SK-N-DZ (cell line): Measurements from ENCODE around the gene MBD6.
"Not testable (repeated sequence)": the region's sequence is repeated elsewhere in the genome, so short reads cannot be mapped to it uniquely, and the experiment has no call there.

Source experiments
- DNase-seq: peaks from one replicate; pipeline ENCODE4 v3.0.0-alpha.2; 2015; ENCODE audit warnings: low spot score

MBD6 gene

DNA sequence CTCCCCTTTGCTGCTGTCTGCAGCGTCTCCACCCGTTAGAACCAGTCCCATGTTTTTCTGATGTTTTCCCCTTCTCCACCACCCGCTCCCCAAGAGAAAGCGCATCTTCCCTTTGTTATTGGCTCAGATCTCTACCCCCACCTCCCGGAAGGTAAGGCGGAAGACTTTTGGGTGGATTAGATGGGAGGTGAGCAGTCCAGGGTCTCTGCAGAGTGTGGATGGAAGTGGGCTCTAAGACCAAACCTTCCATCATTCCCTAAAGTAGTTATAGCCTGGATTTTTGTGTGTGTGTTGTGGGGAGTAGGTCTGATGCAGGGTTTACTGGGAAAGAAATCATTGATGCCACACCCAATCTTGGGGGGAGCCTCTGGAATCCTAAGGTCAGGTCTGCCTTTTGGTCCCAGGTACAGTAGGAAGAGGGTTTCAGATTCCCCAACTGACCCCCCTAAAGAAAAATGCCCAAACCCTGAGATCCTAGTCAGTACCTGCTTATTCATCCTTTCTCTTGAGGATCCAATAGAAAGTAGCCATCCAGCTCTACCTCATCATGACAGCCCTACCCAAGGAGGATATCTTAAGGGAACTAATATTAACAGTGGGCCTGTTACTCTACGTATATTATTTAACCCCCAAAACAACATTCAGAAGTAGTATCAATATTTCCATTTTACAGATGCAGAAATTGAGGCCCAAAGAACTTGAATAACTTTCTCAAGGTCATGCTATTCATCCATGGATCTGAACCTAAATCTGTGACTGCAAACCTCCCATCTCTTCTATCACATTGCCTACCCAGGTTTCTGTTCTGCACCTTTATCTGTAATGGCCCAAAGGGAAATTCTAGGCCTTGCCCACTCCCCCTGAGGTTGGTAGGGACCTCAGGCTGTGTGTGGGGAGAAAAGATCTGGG, 28.3 kb downstream of the MBD6 start:
- no peak for DNase-seq

DNA sequence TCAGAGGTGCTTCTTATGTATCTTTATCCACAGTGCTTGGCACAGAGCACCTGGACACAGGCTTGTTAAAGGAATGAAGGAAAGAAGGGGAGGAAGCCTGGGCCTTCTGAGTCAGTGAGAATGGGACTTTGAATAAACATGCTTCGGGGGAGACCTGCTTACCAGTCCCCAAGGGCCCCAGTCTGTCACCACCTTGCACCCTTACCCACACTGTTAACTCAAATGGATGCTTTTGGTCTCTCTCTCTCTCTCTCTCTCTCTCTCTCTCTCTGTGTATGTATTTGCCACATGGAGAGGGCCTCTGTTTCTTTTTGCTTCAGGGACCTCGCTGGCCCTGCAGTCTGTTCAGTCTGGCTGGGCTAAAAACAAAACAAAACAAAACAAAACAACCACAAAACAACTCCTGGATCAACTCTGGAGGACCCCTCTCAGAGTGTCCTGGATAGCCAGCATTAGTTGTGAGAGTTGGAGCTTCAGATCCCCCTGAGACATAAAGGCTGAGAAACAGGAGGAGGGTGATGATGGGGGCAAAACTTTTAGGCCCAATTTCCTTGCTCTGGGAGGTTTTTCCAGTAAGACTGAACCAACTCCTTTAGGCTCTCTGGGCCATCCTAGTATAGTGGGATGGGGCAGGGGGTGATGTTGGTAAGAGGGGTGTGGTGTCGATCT, 29.1 kb downstream of the MBD6 start:
- DNase-seq, result no peak

DNA sequence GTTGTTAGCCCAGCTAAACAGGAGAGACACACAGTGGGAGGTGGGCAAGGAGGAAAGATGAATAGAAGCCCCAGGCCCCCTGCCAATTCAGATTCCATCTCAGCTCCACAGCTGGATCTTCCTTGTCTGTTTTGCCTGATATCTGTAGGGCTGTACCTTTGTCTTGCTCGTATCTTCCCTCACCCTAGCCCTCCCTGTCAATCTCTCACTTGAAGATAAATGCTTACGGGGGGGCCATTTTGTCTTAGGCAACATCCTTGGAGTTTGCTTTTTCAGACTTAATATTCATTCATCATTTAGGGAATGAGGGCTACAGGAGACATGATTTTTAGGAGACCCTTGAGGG, 29.7 kb downstream of the MBD6 start:
- DNase-seq, result no peak

DNA sequence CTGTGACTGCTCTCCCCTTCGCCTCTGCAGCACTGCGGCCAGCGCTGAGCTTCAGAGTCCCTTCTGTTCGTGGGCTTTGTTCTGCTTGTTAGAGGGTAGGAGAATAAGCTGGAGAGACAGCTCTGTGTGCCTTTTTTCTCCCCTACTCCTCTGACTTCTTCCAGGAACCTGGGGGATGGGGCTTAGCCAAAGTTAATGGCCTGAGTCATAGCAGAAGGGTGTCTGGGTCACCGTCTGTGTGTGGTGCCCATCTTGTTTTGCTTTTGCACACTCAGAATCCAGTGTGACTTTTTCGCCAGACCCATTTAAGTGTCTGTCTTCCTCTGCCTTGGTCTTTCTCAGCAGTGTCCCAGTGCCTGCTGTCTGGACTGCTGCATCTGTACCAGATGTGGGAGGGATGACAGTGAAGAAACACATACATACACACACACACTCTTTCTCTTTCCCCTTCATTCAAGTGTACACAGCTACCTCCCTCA, 30.2 kb downstream of the MBD6 start:
- no peak for DNase-seq

DNA sequence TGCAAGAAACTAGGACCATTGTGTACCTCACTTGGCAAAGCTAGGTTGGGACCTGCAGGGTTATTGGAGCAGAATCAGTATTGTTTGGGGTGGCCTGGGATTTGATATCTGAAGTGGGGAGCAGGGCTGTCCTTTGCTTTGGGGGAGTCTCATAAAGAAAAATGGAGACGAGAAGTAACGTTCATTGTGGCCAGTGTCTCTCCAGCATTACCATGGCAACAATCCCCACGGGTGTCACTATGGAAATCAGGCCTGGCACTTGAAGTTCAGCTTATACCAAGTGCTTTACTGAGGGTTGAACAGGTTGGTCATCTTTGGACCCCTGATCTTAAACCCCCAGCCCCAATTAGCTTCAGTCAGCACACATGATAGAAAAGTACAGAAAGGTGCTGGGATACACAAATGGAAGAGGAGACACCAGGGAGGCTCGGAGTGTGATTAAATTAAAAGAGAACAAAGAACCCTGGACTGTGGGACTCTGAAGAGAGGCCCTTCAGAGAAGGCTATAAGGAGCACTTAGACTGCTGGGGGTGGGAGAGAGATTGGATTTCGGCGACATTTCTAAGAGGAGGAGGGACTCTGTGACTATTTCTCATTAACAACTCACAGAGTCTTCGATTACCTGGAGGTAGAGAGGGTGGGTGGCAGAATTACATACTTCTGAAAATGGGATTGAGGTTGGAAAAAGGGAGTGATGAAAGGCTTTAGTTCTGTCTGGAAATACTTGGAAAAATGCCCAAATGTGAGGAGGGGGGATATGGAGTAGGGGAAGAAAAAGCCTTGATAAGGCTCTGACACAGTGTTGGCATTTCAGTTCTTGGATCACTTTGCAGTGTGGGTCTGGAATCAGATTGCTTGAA, 30.9 kb downstream of the MBD6 start:
- no peak for DNase-seq

DNA sequence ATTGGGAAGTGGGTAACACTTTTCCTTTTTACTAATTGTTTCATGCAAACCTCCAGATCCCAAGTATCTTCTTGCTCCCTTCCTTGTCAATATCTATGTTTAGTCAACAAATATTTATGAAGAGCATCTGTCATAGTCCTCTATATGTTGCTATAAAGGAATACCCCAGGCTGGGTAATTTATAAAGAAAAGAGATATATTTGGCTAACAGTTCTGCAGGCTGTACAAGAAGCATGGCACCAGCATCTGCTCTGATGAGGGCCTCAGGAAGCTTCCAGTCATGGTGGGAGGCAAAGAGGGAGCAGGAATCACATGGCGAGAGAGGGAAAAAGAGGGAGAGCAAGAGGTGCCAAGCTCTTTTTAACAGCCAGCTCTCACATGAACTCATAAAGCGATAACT, 31.8 kb downstream of the MBD6 start:
- no peak for DNase-seq

DNA sequence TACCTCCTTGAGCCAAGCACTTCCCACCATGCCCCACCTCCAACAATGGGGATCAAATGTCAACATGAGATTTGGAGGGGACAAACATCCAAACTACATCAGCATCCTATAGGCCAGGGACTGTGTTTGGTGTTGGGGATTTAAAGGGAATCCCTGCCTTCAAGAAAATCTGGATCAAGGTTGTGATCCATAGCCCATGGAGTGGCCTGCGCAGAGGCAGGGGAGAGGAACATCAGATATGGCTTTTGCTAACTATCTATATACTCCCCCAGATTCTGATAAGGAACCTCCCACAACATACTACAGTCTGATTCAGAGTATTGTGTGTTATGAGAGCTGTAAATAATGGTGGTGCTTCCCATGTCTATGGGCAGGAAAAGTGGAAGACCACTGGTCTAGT, 32.3 kb downstream of the MBD6 start:
- DNase-seq, result no peak

DNA sequence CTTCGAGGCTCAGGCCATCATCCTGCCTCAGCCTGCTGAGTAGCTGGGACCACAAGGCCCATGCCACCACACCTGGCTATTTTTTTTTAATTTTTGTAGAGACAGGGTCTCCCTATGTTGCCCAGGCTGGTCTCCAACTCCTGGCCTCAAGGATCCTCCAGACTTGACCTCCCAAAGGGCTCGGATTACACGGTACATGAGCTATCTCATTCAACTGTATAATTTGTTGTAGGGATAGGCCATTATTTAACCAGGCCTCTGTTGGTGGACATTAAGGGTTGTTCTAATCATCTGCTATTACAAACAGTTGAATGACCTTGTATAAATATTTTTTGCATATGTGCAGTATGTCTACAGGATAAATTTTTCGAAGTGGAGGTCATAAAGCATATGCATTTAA, 36.2 kb downstream of the MBD6 start:
- no peak for DNase-seq

DNA sequence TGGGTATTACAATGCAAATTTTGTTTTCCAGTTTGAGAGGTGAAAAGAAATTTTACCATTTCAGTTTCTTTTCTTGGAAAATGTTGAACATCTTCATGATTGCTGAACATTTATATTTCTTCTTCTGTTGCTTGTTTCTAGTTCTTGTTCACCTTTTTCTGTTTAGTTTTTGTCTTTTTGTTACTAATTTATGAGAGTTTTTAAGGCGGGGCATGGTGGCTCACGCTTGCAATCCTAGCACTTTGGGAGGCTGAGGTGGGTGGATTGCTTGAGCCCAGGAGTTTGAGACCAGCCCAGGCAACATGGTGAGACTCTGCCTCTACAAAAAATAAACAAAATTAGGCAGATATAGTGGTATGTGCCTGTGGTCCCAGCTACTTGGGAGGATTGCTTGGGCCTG, 37.9 kb downstream of the MBD6 start:
- DNase-seq, result no peak

DNA sequence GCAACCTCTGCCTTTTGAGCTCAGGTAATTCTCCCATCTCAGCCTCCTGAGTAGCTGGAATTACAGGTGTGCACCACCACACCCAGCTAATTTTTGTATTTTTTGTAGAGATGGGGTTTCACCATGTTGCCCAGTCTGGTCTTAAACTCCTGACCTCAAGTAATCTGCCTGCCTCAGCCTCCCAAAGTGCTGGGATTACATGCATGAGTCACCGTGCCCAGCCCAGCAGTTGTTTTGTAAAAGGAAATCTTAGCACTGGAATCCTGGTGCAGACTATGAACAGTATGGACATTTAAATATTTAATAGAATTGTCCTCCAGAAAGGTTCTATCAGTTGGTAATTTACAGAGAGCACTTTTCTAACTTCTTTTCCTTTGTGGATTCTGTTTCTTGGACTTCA, 38.5 kb downstream of the MBD6 start:
- not testable (repeated sequence) for DNase-seq

DNA sequence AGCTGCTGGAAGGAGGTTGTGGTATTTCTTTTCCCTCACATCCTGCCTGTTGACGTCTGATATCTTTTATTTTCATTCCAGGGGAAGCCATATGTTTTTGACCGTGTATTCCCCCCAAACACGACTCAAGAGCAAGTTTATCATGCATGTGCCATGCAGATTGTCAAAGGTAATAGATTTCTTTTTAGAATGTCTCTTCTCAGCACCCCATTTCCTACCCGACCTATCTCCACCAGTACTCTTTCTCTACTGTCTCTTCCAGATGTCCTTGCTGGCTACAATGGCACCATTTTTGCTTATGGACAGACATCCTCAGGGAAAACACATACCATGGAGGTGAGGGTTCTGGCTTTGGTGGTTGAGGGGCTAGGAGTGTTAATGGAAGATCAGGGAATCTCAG, 40.7 kb downstream of the MBD6 start:
- no peak for DNase-seq

DNA sequence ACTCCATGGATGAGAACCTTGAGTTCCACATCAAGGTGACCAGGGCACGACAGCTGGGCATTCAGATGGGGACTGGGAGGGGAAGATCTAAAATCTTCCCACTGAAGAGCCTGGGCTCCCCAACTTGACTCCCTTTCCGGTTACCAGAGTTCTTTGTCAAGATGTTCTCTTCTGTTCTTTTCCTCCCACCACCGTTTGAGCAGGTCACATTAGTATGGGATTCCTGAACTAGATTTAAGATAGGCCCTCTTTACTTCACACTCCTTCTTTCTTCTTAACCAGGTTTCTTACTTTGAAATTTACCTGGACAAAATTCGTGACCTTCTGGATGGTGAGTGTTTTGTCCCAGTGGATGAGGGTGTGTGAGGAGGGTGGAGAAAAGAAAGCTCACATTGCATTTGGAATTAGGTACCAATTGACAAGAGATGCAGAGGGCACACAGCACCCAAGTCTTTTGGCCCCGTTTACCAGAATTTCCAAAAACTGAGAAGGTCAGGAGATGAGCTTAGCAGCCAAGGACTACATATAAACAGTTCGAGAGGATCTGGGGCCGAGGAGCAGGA, 41.6 kb downstream of the MBD6 start:
- DNase-seq, result no peak

DNA sequence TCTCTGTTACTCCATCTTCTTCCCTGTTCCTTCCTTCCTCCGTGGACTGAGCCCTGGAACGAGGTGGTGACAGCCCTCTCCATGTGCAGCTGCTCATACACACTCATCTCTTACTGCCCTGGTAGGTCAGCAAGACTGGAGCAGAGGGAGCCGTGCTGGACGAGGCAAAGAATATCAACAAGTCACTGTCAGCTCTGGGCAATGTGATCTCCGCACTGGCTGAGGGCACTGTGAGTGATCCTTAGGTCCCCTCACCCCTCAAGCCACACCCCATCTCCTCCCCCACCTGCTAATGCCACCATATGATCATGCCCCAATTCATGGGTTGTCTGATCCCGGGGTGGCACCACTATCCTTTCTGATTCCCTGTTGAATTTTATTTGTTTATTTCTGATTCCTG, 46.2 kb downstream of the MBD6 start:
- no peak for DNase-seq

DNA sequence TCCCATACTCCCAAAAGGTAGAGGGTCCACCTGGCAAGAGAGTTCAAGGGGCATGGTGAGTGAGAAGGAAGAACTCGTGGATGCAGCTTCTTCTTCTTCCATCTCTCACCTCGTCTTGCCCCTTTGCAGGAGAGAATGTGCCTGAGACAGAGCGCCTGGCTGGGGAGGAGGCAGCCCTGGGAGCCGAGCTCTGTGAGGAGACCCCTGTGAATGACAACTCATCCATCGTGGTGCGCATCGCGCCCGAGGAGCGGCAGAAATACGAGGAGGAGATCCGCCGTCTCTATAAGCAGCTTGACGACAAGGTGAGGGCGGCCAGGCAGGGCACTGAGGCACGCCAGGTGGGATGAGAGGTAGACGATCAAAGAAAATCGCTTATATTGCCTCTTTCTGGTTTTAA, 47.2 kb downstream of the MBD6 start:
- DNase-seq, result no peak

DNA sequence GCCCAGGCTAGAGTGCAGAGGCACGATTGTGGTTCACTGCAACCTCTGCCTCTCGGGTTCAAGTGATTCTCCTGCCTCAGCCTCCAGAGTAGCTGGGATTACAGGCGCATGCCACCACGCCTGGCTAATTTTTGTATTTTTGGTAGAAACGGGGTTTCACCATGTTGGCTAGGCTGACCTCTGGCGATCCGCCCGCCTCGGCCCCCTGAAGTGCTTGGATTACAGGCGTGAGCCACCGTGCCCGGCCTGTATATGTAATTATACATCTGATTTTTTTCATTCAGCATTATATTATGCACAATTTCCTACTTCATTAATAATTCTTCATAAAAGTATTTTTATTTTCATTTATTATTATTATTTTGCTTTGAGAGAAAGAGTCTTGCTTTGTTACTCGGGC, 47.8 kb downstream of the MBD6 start:
- not testable (repeated sequence) for DNase-seq

DNA sequence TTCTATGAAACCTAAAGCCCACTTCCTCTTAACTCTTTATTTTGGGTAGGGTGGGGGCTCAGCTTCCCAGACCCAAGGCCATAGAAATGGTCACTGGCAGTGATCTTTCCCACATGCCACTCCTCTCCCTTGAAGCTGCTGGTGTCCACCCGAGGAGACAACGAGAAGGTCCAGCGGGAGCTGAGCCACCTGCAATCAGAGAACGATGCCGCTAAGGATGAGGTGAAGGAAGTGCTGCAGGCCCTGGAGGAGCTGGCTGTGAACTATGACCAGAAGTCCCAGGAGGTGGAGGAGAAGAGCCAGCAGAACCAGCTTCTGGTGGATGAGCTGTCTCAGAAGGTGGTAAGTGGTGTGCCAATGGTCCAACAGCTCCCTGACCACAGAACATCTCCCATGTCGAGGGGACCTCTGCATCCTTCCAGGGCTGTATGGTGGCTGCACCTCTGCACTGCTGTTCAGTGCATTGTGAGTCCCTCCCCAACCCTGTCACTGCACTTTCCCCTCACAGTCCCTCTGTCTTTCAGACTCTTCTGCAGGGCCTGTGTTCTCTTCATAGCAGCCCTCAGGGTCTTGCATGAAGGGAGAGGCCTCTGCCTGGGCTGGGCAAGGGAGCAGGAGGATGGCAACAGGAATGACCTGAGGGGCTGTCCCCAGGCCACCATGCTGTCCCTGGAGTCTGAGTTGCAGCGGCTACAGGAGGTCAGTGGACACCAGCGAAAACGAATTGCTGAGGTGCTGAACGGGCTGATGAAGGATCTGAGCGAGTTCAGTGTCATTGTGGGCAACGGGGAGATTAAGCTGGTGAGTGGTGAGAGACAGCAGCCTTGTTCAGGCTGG, 49.5 kb downstream of the MBD6 start:
- no peak for DNase-seq

DNA sequence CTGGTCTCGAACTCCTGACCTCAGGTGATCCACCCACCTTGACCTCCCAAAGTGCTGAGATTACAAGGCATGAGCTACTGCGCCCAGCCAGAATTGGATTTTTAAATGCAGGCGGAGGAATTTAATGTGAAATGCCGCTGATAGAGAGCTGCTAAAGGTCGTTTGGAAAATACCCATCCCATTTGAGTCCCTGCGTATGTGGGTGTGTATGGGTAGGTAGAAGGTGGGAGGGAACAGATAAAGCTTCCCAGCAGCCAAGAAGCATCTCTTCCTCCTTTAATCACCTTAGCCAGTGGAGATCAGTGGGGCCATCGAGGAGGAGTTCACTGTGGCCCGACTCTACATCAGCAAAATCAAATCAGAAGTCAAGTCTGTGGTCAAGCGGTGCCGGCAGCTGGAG, 52.2 kb downstream of the MBD6 start:
- DNase-seq, result no peak

DNA sequence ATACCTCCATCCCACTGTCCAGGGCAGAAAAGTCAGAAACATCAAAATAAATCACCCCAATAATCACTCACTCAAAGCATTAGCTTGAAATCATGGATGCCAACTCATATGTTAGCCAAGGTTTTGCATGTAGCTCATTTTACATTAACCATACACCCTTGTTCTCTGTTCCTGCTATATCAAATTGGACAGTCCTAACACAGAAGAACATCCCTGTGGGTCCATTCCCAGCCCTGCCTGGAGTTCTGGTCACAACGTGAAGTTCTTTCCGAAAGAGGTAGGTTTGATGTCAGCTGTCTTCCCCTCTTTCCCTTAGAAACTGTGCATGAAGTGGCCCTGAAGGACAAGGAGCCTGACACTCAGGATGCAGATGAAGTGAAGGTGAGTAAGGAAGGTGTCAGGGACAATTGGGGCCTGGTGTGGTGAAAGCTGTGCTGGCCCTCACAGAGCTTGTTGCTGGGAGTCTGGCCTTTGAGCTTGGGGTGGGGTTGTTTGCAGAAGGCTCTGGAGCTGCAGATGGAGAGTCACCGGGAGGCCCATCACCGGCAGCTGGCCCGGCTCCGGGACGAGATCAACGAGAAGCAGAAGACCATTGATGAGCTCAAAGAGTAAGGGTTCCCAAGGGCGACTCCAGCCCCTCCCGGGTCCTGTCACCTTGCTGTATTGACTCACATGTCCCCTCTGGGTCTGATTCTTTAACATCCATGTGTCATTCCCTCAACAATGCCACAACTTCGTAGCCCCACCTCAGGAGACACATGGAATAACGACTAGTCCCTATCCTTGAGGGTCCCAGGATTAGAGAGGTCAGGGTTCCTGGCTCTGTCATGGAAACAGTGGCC, 53.4 kb downstream of the MBD6 start:
- DNase-seq, result no peak

DNA sequence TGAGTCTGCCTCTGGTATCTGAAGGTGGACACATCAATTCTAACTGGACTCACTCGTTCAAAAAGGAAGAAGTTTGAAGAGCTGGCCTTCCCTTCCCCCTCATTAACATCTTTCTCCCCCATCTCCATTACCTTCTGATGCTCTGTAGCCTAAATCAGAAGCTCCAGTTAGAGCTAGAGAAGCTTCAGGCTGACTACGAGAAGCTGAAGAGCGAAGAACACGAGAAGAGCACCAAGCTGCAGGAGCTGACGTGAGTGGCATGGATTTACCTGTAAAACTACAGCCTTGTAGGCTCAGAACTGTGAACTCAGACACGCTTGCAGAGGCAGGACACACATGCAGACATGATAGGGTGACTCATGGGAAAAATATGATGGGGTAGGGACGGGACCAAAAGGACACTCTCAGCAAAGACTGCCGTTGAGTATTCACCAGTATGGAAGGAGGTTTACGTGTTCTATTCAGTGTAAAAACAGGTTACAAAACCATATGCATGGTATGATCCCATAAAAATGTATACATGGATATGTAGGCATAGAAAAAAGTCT, 54.1 kb downstream of the MBD6 start:
- no peak for DNase-seq
